CD4-positive, alpha-beta T cell treated with Interleukin-10 for 1 hour (primary cell): ENCODE measurements around the gene CCNYL1.
"Not testable (repeated sequence)": the region's sequence is repeated elsewhere in the genome, so short reads cannot be mapped to it uniquely, and the experiment has no call there.

Source experiments
- DNase-seq: peaks from one replicate; pipeline ENCODE4 v3.0.0-alpha.2; 2020

CCNYL1 gene

GRCh38 chr2:207698301-207698700 is 13.1 kb upstream of the CCNYL1 start:
- DNase-seq = no peak

- no peak for DNase-seq
Measured at GRCh38 chr2:207704078-207704477, 7.4 kb upstream of the CCNYL1 start.

GRCh38 chr2:207704671-207705070 is 6.8 kb upstream of the CCNYL1 start:
- DNase-seq = no peak

GRCh38 chr2:207706936-207707860 is 4.2 kb upstream of the CCNYL1 start:
- no peak for DNase-seq

- peak; percentile 53 for DNase-seq
Measured at GRCh38 chr2:207711750-207712530, 500 bp downstream of the CCNYL1 start.

- DNase-seq = no peak
Measured at GRCh38 chr2:207716056-207716455, 4.6 kb downstream of the CCNYL1 start.

GRCh38 chr2:207718521-207718920 is 7.1 kb downstream of the CCNYL1 start:
- no peak for DNase-seq

GRCh38 chr2:207719008-207719407 is 7.6 kb downstream of the CCNYL1 start:
- DNase-seq = no peak

GRCh38 chr2:207719655-207720054 is 8.2 kb downstream of the CCNYL1 start:
- not testable (repeated sequence) for DNase-seq

GRCh38 chr2:207720517-207721187 is 9.2 kb downstream of the CCNYL1 start:
- DNase-seq = no peak

- DNase-seq = no peak
Measured at GRCh38 chr2:207722773-207723424, 11.5 kb downstream of the CCNYL1 start.

- not testable (repeated sequence) for DNase-seq
Measured at GRCh38 chr2:207723425-207723787, 12.0 kb downstream of the CCNYL1 start.

- DNase-seq = no peak
Measured at GRCh38 chr2:207724113-207724512, 12.7 kb downstream of the CCNYL1 start.

GRCh38 chr2:207725873-207726578 is 14.6 kb downstream of the CCNYL1 start:
- peak; percentile 26 for DNase-seq

GRCh38 chr2:207727261-207727660 is 15.8 kb downstream of the CCNYL1 start:
- no peak for DNase-seq

- no peak for DNase-seq
Measured at GRCh38 chr2:207729465-207729998, 18.1 kb downstream of the CCNYL1 start.

GRCh38 chr2:207731138-207731537 is 19.7 kb downstream of the CCNYL1 start:
- DNase-seq = no peak

GRCh38 chr2:207733597-207734240 is 22.3 kb downstream of the CCNYL1 start:
- no peak for DNase-seq

- no peak for DNase-seq
Measured at GRCh38 chr2:207734264-207734635, 22.8 kb downstream of the CCNYL1 start.

GRCh38 chr2:207734636-207735512 is 23.4 kb downstream of the CCNYL1 start:
- no peak for DNase-seq
